GM19238 (cell line): Measurements from ENCODE around the gene HMGCLL1.

Experiments used
- DNase-seq: peaks from one replicate; pipeline ENCODE4 v3.0.0; 2011; ENCODE audit warnings: low spot score; ENCODE audit not compliant: insufficient read length

The HMGCLL1 gene

GRCh38 chr6:55536391-55536956 is 42.5 kb downstream of the HMGCLL1 start:
- DNase-seq = no peak

- DNase-seq = no peak
These were observed 47.5 kb downstream of the HMGCLL1 start for GRCh38 chr6:55531496-55531895.

- no peak for DNase-seq
These were observed 48.1 kb downstream of the HMGCLL1 start for GRCh38 chr6:55530931-55531330.

DNA sequence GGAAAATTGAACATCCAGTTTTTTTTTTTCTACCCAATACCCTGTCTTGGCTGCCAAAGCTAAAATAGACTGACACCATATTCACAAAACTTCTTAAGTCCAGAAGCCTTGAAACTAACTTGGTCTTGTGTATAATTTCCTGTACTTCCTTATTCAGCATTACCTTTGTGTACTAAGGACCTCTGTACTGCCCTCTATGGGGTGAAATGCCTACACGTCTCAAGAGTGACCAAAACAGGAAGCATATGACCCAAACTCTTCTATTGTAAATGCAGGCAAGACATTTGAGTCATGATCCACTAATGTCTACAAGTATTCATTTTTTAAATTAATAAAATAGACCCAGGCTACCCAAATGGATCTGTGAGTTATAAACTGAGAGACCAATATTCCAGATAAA is 50.4 kb downstream of the HMGCLL1 start:
- DNase-seq = no peak

DNA sequence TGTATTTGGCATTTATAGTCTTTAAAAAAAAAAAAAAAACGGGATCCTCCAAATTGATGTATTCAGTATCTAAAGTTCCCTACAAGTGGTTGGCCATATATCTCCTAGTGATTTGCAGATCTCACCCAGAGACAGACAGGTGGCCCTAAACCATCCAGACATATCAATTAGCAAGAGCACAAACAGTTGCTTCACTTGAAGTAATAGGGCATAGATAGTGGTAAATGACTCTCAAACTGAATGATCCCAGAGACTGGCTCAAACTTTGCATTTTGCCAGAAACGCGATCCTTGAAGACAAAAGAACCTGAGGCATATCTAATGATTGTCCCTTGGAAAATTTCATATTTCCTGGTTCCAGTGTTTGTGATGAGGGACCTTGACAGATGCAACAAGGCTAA is 54.6 kb downstream of the HMGCLL1 start:
- DNase-seq = no peak

DNA sequence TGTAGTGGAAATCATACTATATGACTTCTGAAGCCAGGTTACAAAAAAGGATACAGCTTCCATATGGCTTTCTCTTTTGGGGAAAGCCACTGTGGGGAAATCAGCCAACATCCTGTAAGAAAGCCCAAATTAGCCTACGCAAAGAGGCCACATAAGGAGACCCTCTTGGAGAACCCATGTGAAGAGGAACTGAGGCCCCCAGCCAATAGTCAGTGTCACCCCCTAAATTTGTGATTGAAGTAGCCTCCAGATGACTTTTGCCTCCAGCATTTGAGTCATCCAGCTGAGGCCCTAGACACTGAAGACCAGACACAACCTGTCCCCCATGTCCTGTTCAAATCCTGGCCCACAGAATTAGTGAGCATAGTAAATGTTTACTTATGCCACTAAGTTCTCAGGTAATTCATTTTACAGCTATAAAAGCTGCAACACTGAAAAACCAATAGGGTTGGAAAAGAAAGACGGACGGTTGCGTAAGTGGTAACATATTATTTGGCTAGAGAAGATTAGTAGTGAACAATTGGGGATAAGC is 60.4 kb downstream of the HMGCLL1 start:
- DNase-seq = no peak

GRCh38 chr6:55516736-55517135 is 62.3 kb downstream of the HMGCLL1 start:
- DNase-seq = no peak

DNA sequence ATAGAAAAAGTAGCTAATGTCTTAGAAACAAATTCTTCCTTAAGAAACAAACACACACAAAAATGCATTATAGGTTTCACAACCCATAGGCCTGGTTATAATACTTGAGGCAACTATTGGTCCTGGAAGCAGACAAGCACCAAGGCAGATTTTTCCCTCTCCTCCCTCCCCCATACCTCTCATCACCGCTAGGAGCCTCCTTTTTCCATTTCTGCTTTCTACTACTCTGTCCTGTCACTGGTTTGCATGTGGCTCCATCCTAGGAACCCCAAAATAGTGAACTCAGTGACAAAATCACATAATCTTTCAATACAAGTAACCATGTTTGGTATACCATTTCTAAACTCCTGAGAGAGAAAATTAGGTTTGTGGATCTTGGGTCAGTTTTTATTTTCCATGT is 66.1 kb downstream of the HMGCLL1 start:
- no peak for DNase-seq

GRCh38 chr6:55511122-55511800 is 67.7 kb downstream of the HMGCLL1 start:
- DNase-seq = no peak

DNA sequence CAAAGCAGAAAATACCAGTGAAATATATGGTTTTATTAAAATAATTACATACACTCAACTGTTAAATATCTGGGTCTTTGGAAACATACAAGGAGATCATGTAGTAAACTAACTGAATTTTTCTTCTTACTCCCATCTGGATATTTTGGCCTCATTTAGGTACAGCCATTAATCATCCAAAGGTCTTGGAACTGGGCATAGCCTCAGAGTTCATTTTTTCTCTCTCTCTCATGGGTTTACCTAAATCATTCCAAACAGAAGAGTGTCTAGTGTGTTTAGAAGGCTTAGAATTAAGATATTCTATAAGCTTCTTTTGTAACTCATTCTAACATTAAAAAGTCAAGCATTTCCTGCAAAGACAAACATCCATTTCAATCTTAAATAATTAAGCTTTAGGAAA is 79.4 kb downstream of the HMGCLL1 start:
- DNase-seq = no peak

DNA sequence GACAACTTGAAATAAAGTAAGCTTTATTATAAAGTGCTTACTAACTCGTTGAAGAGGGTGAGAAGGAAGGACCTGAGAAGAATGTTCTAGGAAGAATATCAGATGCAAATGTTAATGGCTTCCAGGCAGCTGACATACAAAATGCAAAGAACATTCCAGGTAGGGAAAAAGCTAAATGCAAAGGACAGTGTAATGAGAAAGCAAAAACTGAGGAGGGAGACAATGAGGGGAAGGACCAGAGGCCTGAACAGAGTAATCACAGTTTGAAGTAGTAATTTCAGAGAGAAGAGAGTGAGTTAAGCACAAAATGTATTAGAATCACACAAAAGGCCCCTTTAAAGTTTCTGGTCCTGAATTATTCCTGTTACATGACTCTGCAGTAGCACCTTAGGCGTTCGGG is 81.3 kb downstream of the HMGCLL1 start:
- no peak for DNase-seq

GRCh38 chr6:55496201-55496600 is 82.8 kb downstream of the HMGCLL1 start:
- DNase-seq = no peak

GRCh38 chr6:55495277-55495676 is 83.7 kb downstream of the HMGCLL1 start:
- DNase-seq = no peak

GRCh38 chr6:55494411-55494810 is 84.6 kb downstream of the HMGCLL1 start:
- DNase-seq = no peak

DNA sequence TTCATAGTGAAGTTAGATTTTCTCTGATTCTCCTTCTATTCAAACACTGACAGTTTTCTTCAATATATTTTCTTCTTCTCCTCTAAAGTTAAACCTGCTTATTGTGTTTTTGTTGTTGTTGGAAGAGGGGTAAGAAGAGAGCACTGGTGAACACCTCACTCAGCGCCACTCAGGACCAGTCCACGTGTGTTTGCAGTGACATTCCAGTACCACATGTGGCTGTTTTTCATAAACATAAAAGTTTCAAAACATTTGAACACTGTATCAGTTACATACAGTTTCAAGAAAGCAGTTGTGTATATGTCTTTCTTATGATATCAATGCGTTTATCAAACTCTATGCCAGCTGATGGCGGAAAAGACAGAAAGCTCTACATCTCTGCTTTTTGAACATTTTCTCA is 86.7 kb downstream of the HMGCLL1 start:
- no peak for DNase-seq

DNA sequence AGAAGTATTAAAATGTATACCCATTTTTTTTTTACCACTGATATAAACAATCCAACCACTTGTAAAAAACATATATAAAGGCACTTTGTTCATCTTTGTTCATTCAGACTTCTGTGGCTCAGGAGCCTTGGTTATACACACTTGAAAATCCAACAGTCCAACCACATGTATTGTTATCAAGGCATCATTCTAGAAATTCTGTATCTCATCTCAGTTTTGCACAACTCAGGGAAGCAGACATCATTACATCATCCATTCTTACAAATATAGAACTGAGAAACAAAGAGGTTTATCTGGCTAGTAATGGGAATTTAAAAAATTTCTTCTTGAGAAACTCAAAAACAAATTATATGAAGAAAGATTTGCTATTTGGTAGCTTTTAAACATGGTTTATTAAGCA is 88.1 kb downstream of the HMGCLL1 start:
- DNase-seq = no peak

GRCh38 chr6:55474382-55474781 is 104.6 kb downstream of the HMGCLL1 start:
- no peak for DNase-seq

- no peak for DNase-seq
These were observed 105.3 kb downstream of the HMGCLL1 start for GRCh38 chr6:55473722-55474121.

DNA sequence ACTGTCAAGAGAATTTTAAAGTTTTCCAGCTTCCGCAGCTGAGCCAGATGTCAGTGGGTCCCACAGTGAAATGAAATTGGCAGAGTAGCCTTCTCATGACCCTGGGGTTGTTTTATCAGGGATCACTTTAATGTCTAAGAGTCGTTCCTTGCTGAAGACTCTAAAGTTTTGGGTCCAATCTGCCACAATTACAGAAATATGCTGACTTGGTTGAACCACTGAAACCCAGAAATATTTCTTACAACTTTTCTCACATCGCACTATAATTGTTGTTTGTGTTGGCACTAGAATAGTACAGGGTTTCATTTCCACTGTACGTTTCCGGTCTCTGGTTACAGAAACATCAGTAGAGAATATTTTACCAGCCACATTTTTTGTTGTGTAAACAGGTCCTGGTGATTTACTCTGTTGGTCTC is 109.0 kb downstream of the HMGCLL1 start:
- DNase-seq = no peak

DNA sequence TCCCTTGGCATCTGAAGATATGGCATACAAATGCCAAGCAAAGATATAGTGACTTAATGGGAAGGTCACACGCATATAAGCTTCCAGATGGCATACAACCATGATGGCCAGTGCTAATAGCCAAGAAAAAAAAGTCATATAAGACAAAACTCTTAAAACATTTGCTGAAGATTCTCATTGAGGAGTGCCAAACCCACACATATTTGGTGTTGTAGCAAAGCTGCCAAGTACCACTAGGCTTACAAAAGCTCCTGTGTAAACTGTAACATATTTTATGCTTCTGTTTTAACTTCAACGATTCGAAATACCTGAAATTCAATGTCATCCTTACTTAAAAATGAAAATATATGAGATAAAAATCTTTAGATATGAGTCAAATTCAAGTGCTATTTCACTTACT is 123.0 kb downstream of the HMGCLL1 start:
- DNase-seq = no peak

GRCh38 chr6:55450005-55450404 is 129.0 kb downstream of the HMGCLL1 start:
- DNase-seq = no peak

DNA sequence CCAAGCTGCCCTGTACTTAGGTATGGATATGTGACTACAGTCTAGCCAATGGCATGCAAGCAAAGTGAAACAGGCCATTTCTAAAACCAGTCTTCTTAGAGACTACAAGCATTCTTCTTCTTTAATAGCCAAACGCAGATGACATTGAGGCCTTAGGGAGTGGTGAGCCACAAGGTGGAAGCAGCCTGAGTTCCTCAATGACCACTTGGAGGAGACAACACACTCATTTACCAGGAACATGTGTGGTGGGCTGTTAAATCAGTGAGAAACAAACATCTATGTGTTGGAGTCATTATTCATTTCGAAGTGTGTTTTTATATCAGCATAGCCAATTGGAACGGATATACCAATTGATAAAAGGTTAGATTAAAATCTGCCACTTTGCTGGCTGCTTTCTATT is 129.8 kb downstream of the HMGCLL1 start:
- no peak for DNase-seq

DNA sequence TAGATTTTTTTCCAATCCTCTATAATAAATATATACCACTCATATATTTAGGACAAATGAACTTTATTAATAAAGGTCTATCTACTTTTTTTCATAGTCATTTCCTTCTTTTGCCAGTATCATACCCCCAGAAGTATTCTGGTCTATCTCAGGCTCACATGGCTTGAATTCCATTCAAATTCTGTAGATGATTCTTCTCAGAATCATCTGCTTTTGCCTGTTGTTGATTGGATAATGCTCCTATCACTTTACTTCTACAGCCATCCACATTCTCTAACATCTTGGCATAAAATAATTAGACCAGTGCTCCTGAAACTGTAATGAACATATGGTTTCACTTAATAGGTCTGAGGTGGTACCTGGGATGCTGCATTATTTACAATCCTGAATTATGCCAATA is 130.5 kb downstream of the HMGCLL1 start:
- no peak for DNase-seq
